PC-9 (cell line): ENCODE data around the gene CBX5.
"Not testable (repeated sequence)": the region's sequence is repeated elsewhere in the genome, so short reads cannot be mapped to it uniquely, and the experiment has no call there.

Experiments
- EZH2 ChIP-seq: fragments of 200-600 bp; sonication (generic); IDR thresholded peaks from 2 replicates; pipeline ENCODE4 v1.8.0; 2017; ENCODE audit warnings: antibody characterized with exemption, low read depth
- TF ChIP-seq, protein P1 (sequence below): fragments of 200-600 bp; sonication (generic); conservative IDR thresholded peaks from 2 replicates; pipeline ENCODE4 v1.6.1; 2017; ENCODE audit warnings: mixed run types, antibody characterized with exemption, mild to moderate bottlenecking, moderate library complexity

DNA sequence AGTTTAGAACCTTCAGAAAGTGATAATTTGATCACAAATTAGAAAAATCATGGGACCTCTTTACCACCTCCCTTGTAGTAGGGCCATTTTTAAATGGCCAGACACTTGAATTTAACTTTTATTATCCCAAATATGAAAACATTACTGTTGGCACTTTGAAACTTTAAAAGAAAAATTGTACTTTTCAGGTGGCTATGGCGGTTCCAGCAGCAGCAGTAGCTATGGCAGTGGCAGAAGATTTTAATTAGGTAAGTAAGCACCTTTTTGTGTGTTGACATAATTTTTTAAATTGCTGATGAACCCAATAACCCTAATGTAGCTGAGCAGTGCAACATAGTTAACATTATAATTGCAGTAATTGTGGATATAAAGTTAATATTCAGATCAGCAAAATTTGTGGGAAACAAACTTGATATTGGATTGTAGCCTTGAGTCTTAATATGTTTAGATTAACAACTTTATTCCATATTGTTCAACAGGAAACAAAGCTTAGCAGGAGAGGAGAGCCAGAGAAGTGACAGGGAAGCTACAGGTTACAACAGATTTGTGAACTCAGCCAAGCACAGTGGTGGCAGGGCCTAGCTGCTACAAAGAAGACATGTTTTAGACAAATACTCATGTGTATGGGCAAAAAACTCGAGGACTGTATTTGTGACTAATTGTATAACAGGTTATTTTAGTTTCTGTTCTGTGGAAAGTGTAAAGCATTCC is 4.3 kb upstream of the CBX5 start:
- TF ChIP-seq, protein P1, sequence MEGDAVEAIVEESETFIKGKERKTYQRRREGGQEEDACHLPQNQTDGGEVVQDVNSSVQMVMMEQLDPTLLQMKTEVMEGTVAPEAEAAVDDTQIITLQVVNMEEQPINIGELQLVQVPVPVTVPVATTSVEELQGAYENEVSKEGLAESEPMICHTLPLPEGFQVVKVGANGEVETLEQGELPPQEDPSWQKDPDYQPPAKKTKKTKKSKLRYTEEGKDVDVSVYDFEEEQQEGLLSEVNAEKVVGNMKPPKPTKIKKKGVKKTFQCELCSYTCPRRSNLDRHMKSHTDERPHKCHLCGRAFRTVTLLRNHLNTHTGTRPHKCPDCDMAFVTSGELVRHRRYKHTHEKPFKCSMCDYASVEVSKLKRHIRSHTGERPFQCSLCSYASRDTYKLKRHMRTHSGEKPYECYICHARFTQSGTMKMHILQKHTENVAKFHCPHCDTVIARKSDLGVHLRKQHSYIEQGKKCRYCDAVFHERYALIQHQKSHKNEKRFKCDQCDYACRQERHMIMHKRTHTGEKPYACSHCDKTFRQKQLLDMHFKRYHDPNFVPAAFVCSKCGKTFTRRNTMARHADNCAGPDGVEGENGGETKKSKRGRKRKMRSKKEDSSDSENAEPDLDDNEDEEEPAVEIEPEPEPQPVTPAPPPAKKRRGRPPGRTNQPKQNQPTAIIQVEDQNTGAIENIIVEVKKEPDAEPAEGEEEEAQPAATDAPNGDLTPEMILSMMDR = not testable (repeated sequence)
- TF ChIP-seq EZH2 = not testable (repeated sequence)
